Testis (tissue), 2 donors: ENCODE results near the gene GPER1.

Experiments
- POLR2A ChIP-seq: fragments of 450-650 bp; IDR thresholded peaks from one replicate; pipeline ENCODE4 v1.6.1; 2017; ENCODE audit warnings: antibody characterized with exemption, mild to moderate bottlenecking, moderate library complexity
- TF ChIP-seq, protein P1 (sequence below), 3 experiments: fragments of 450-650 bp in 2 of 3; fragments of 200-600 bp in 1 of 3; sonication (generic) in 1 of 3; IDR thresholded peaks; one replicate each; pipeline ENCODE4 v1.5.1; 2016 to 2019; ENCODE audit warnings: antibody characterized with exemption in 3 of 3, mild to moderate bottlenecking in 2 of 3, moderate library complexity in 1 of 3

DNA sequence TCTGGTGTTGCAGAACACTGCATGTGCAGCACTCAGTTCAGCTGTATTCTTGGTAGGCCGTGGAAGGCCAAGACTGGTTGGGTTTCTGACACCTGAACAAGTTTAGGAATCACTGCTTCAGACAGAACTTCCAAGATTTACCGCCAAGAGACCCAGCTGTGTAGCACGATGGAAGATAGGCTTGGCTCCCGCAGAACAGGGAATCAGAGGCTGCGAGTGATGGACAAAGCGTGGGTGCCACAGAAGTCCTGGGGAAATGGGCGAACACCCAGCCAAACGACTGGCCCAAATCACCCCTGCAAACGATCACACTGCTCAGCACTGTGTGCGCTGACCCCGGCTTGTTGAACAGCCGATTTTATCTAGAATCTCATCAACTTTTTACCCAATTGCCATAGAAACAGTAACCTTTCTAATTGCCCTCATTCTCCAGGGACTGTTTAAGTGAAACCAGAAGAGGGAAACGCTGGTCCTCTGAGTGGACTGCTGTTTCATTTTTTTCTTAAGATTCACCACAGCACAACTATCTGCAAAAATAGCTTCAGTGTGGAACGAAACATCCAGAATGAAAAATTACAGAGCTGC lies 54.2 kb downstream of the GPER1 start:
- TF ChIP-seq, protein P1, sequence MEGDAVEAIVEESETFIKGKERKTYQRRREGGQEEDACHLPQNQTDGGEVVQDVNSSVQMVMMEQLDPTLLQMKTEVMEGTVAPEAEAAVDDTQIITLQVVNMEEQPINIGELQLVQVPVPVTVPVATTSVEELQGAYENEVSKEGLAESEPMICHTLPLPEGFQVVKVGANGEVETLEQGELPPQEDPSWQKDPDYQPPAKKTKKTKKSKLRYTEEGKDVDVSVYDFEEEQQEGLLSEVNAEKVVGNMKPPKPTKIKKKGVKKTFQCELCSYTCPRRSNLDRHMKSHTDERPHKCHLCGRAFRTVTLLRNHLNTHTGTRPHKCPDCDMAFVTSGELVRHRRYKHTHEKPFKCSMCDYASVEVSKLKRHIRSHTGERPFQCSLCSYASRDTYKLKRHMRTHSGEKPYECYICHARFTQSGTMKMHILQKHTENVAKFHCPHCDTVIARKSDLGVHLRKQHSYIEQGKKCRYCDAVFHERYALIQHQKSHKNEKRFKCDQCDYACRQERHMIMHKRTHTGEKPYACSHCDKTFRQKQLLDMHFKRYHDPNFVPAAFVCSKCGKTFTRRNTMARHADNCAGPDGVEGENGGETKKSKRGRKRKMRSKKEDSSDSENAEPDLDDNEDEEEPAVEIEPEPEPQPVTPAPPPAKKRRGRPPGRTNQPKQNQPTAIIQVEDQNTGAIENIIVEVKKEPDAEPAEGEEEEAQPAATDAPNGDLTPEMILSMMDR (IDR thresholded peaks at IDR 0.05) = no peak
- no peak for TF ChIP-seq POLR2A
